ENCODE data around the gene CRABP2.

Gene CRABP2

GRCh38 chr1:156659988-156660751, 45.2 kb downstream of the CRABP2 start:
- DNase-seq: peak; percentile 93
- no peak overlapping the region for H3K9ac ChIP-seq (ENCODE audit: low read depth, low read length)
- no peaks in the 10 kb centered on the region for H3K79me2 ChIP-seq (ENCODE audit: insufficient read depth, low read length)
- peaks cover 4% of the 10 kb centered on the region for H3K27me3 ChIP-seq (ENCODE audit: insufficient read depth, low read length, poor library complexity)
- peaks cover 8% of the 10 kb centered on the region; the same call in 1 of the 2 replicates for H4K20me1 ChIP-seq (ENCODE audit: insufficient read depth, low read length)
- H2AFZ ChIP-seq (ENCODE audit: low read depth, low read length): peak overlapping the region; percentile 53
- TF ChIP-seq EZH2 (IDR thresholded peaks at IDR 0.05; ENCODE audit: borderline replicate concordance, low read depth, low read length, severe bottlenecking) (no peak), CTCF (IDR thresholded peaks at IDR 0.05; ENCODE audit: borderline replicate concordance, extremely low read depth, low read length, poor library complexity, severe bottlenecking) (peak; percentile 94)
- H3K27ac ChIP-seq (ENCODE audit: low read length): peak overlapping the region; percentile 17; the same call in 1 of the 2 replicates
- H3K36me3 ChIP-seq (ENCODE audit: insufficient read depth, low read length): no peaks in the 10 kb centered on the region
- peak; percentile 91 for ATAC-seq (ENCODE audit: insufficient read depth, low read depth)
- H3K4me1 ChIP-seq (ENCODE audit: insufficient read depth, low read length): peaks cover 18% of the 10 kb centered on the region
- no peaks in the 10 kb centered on the region for H3K9me3 ChIP-seq (ENCODE audit: insufficient read depth, low read length, severe bottlenecking)
- peak overlapping the region; percentile 38 for H3K4me2 ChIP-seq (ENCODE audit: insufficient read depth, low read length)
- H3K4me3 ChIP-seq (ENCODE audit: low read depth in 1 of 2, low read length in 2 of 2): no peak overlapping the region

GRCh38 chr1:156659661-156659987, 45.8 kb downstream of the CRABP2 start:
- Histone ChIP-seq H3K4me2 (ENCODE audit: insufficient read depth, low read length) (peak overlapping the region; percentile 38), H3K9me3 (ENCODE audit: insufficient read depth, low read length, severe bottlenecking) (no peaks in the 10 kb centered on the region), H3K9ac (ENCODE audit: low read depth, low read length) (no peak overlapping the region), H3K4me3 (ENCODE audit: low read depth in 1 of 2, low read length in 2 of 2) (no peak overlapping the region), H4K20me1 (ENCODE audit: insufficient read depth, low read length) (peaks cover 10% of the 10 kb centered on the region; the same call in 1 of the 2 replicates), H3K27me3 (ENCODE audit: insufficient read depth, low read length, poor library complexity) (peaks cover 4% of the 10 kb centered on the region), H3K27ac (ENCODE audit: low read length) (no peak overlapping the region), H3K4me1 (ENCODE audit: insufficient read depth, low read length) (peaks cover 18% of the 10 kb centered on the region), H3K36me3 (ENCODE audit: insufficient read depth, low read length) (no peaks in the 10 kb centered on the region), H2AFZ (ENCODE audit: low read depth, low read length) (peak overlapping the region; percentile 53), H3K79me2 (ENCODE audit: insufficient read depth, low read length) (no peaks in the 10 kb centered on the region)
- TF ChIP-seq EZH2 (IDR thresholded peaks at IDR 0.05; ENCODE audit: borderline replicate concordance, low read depth, low read length, severe bottlenecking) (no peak), CTCF (IDR thresholded peaks at IDR 0.05; ENCODE audit: borderline replicate concordance, extremely low read depth, low read length, poor library complexity, severe bottlenecking) (no peak)
- DNase-seq (no peak), ATAC-seq (ENCODE audit: insufficient read depth, low read depth) (no peak)

- ATAC-seq (ENCODE audit: insufficient read depth, low read depth): no peak
- no peak overlapping the region for H3K9ac ChIP-seq (ENCODE audit: low read depth, low read length)
- peaks cover 10% of the 10 kb centered on the region; the same call in 1 of the 2 replicates for H4K20me1 ChIP-seq (ENCODE audit: insufficient read depth, low read length)
- no peaks in the 10 kb centered on the region for H3K36me3 ChIP-seq (ENCODE audit: insufficient read depth, low read length)
- peaks cover 18% of the 10 kb centered on the region for H3K4me1 ChIP-seq (ENCODE audit: insufficient read depth, low read length)
- no peak for DNase-seq
- peaks cover 4% of the 10 kb centered on the region for H3K27me3 ChIP-seq (ENCODE audit: insufficient read depth, low read length, poor library complexity)
- H3K9me3 ChIP-seq (ENCODE audit: insufficient read depth, low read length, severe bottlenecking): no peaks in the 10 kb centered on the region
- H3K4me2 ChIP-seq (ENCODE audit: insufficient read depth, low read length): no peak overlapping the region
- TF ChIP-seq CTCF (IDR thresholded peaks at IDR 0.05; ENCODE audit: borderline replicate concordance, extremely low read depth, low read length, poor library complexity, severe bottlenecking): no peak
- TF ChIP-seq EZH2 (IDR thresholded peaks at IDR 0.05; ENCODE audit: borderline replicate concordance, low read depth, low read length, severe bottlenecking): no peak
- no peak overlapping the region for H3K4me3 ChIP-seq (ENCODE audit: low read depth in 1 of 2, low read length in 2 of 2)
- no peak overlapping the region for H3K27ac ChIP-seq (ENCODE audit: low read length)
- peak overlapping the region; percentile 53; the same call in 1 of the 2 replicates for H2AFZ ChIP-seq (ENCODE audit: low read depth, low read length)
- H3K79me2 ChIP-seq (ENCODE audit: insufficient read depth, low read length): no peaks in the 10 kb centered on the region
Observed at GRCh38 chr1:156658945-156659574, 46.3 kb downstream of the CRABP2 start.
